Measurements from ENCODE around the gene ABHD17A. TPM values are rescaled to one million over a fixed set of nuclear protein-coding genes. Genes with fewer than 3 reads are reported as not detected.
"Not testable (repeated sequence)": the region's sequence is repeated elsewhere in the genome, so short reads cannot be mapped to it uniquely, and the experiment has no call there.

ABHD17A gene
- 100 to 1,000 TPM; 108 to 110 TPM for total RNA-seq

DNA sequence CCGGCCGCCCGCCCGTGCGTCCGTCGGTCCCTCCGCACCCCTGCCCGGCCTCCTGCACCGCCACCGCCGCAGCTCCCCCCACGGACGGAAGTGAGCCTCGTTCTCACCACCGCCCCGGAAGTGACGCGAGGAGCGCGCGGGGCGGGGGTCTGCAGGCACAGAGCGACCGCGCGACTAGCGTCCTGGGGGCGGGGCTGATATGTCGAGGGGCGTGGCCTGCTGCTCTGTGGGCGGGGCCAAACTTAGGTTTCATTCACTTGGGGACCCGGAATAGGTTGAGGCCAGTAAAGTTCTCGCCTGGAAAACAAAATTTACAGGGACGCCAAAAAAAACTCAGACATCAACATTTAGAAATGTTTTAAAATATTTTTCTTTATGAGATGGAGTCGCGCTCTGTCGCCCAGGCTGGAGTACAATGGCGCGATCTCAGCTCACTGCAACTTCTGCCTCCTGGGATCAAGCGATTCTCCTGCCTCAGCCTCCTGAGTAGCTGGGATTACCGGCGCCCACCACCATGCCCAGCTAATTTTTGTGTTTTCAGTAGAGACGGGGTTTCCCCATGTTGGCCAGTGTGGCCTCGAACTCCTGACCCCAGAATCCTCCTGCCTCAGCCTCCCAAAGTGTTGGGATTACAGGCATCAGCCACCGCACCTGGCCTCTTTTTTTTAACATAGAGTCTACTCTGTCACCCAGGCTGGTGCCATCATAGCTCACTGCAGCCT lies at the start of gene ABHD17A:
ABHD17A (minus strand) TSS at position 99 of the 722 bp plus-strand sequence. CDS start 3,930 bp downstream, outside the sequence.
- not testable (repeated sequence) for H3K9me3 Mint-ChIP-seq, H3K27me3 Mint-ChIP-seq
- ChIA-PET POLR2A (interaction anchor here (1.0 to 2.4 kb wide), 4 partner anchors 9 to 21 kb away, joined by 3 to 20 read pairs (median 4); partner anchors contain the start of genes ADAT3 and SCAMP4), CTCF (interaction anchor here (0.7 to 3.3 kb wide), 6 partner anchors 10 to 20 kb away, joined by 3 to 19 read pairs (median 5); no protein-coding TSS in a partner anchor)
- Mint-ChIP-seq H3K4me1 (ENCODE audit: low read depth) (peaks cover 26% of the 10 kb centered on the region), H3K36me3 (peaks cover 16% of the 10 kb centered on the region), H3K4me3 (peak within 1 kb of the TSS; percentile 95), H3K27ac (peak within 1 kb of the TSS; percentile 98)
- DNase-seq: peak; percentile 97
- intact Hi-C loops (cut with micrococcal nuclease): loop anchor here (1.0 kb wide), 2 partner anchors 12 to 20 kb away; partner anchors contain the start of genes ADAT3 and SCAMP4

DNA sequence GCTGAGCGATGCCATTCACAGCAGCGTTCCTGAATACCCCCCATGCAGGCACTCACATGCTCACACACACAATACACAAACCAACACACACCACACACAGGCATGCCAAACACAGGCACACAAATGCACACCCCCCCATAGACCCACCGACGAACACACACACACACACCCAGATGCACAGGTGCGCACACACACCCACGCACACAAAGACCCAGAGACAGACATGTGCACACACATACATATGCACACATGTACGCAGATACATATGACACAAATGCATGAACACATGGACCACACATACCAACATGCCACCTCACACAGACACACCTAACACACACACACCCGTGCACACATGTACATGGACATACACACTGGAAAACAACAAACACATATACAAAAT lies 48.6 kb upstream of the ABHD17A start:
- peaks cover 17% of the 10 kb centered on the region for H3K9me3 Mint-ChIP-seq
- ChIA-PET CTCF (no interaction called here), POLR2A (no interaction called here)
- no peak overlapping the region for H3K4me3 Mint-ChIP-seq
- peaks cover 11% of the 10 kb centered on the region for H3K4me1 Mint-ChIP-seq (ENCODE audit: low read depth)
- no peak overlapping the region for H3K27ac Mint-ChIP-seq
- peaks cover 4% of the 10 kb centered on the region for H3K36me3 Mint-ChIP-seq
- no peaks in the 10 kb centered on the region for H3K27me3 Mint-ChIP-seq
- DNase-seq: no peak
- intact Hi-C loops (cut with micrococcal nuclease): no loop called here

DNA sequence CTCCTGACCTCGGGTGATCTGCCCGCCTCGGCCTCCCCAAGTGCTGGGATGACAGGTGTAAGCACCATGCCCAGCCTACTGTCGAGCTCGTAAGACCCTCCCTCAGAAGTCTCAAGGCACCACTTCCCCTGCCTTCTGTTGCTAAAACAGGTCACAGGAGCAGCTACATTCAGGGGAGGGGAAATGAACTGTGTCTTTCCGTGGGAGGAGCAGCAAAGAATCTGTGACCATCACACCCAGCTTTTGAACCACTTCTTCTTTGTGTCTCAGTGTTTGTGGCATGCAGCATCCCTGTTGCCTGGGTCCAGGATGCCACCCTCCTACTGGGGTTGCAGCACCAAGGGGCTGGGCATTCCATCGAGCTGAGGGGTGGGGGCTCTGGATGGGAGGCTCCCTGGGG lies 47.9 kb upstream of the ABHD17A start:
- Mint-ChIP-seq H3K27ac (no peak overlapping the region), H3K4me1 (ENCODE audit: low read depth) (peaks cover 13% of the 10 kb centered on the region), H3K27me3 (no peaks in the 10 kb centered on the region), H3K9me3 (peaks cover 17% of the 10 kb centered on the region), H3K4me3 (no peak overlapping the region), H3K36me3 (peaks cover 4% of the 10 kb centered on the region)
- DNase-seq: no peak
- CTCF ChIA-PET: no interaction called here
- POLR2A ChIA-PET: no interaction called here
- intact Hi-C loops (cut with micrococcal nuclease): no loop called here

DNA sequence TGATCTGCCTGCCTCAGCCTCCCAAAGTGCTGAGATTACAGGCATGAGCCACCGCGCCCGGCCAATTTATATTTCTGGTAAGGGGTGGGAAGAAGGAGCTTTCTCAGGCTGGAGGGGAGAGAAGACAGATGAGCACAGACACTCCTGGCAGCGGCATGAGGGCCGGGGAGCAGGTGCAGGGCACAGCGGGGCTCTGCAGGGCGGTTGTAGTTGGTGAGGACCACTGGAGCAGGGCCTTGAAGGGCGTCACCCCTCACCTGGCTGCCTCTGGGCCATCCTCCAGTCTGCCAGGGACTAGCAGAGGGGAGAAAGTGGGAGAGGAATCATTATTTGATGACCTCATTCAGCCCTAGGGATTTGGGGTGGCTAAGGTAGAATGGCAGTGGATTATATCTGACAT lies 47.1 kb upstream of the ABHD17A start:
- intact Hi-C loops (cut with micrococcal nuclease): no loop called here

GRCh38 chr19:1931445-1931844 lies 46.1 kb upstream of the ABHD17A start:
- DNase-seq: no peak
- H3K27me3 Mint-ChIP-seq: no peaks in the 10 kb centered on the region
- H3K9me3 Mint-ChIP-seq: peaks cover 17% of the 10 kb centered on the region
- ChIA-PET POLR2A (no interaction called here), CTCF (interaction anchor here (1.1 kb wide), 2 partner anchors 26 to 33 kb away, joined by 3 read pairs; partner anchors contain the start of genes ADAT3 and SCAMP4)
- H3K27ac Mint-ChIP-seq: no peak overlapping the region
- intact Hi-C loops (cut with micrococcal nuclease): no loop called here
- no peak overlapping the region for H3K4me3 Mint-ChIP-seq
- H3K36me3 Mint-ChIP-seq: peaks cover 4% of the 10 kb centered on the region
- H3K4me1 Mint-ChIP-seq (ENCODE audit: low read depth): peaks cover 19% of the 10 kb centered on the region

More for the DNA sequence above, 47.1 kb upstream of the ABHD17A start:
- ChIA-PET POLR2A (no interaction called here), CTCF (interaction anchor here (1.1 kb wide), 1 partner anchor 27 kb away, joined by 3 read pairs; the partner anchor contains the start of genes ADAT3 and SCAMP4)
- H3K4me1 Mint-ChIP-seq (ENCODE audit: low read depth): peaks cover 19% of the 10 kb centered on the region
- no peak overlapping the region for H3K4me3 Mint-ChIP-seq
- H3K36me3 Mint-ChIP-seq: peaks cover 4% of the 10 kb centered on the region
- no peak for DNase-seq
- peaks cover 17% of the 10 kb centered on the region for H3K9me3 Mint-ChIP-seq
- H3K27me3 Mint-ChIP-seq: no peaks in the 10 kb centered on the region
- no peak overlapping the region for H3K27ac Mint-ChIP-seq

- Mint-ChIP-seq H3K36me3 (peaks cover 8% of the 10 kb centered on the region), H3K4me1 (ENCODE audit: low read depth) (peaks cover 16% of the 10 kb centered on the region), H3K27me3 (no peaks in the 10 kb centered on the region), H3K4me3 (peak overlapping the region; percentile 68), H3K9me3 (peaks cover 11% of the 10 kb centered on the region), H3K27ac (no peak overlapping the region)
- peak; percentile 84 for DNase-seq
- intact Hi-C loops (cut with micrococcal nuclease): loop anchor here (5.0 kb wide), 1 partner anchor 88 kb away; the partner anchor contains the start of gene BTBD2
- CTCF ChIA-PET: interaction anchor here (0.6 to 3.2 kb wide), 19 partner anchors 9 to 543 kb away, joined by 3 to 19 read pairs (median 4); partner anchors contain the start of genes ADAT3, AP3D1 and SCAMP4
- POLR2A ChIA-PET: interaction anchor here (1.2 kb wide), 1 partner anchor 33 kb away, joined by 4 read pairs; no protein-coding TSS in a partner anchor
These were observed 43.9 kb upstream of the ABHD17A start for GRCh38 chr19:1929021-1929742.

- Mint-ChIP-seq H3K4me1 (ENCODE audit: low read depth) (peaks cover 39% of the 10 kb centered on the region), H3K4me3 (no peak overlapping the region), H3K36me3 (peaks cover 7% of the 10 kb centered on the region), H3K27me3 (no peaks in the 10 kb centered on the region), H3K9me3 (no peaks in the 10 kb centered on the region), H3K27ac (no peak overlapping the region)
- intact Hi-C loops (cut with micrococcal nuclease): loop anchor here (5.0 kb wide), 1 partner anchor 92 kb away; the partner anchor contains the start of gene BTBD2
- no peak for DNase-seq
- ChIA-PET CTCF (no interaction called here), POLR2A (no interaction called here)
These were observed 40.2 kb upstream of the ABHD17A start for GRCh38 chr19:1925544-1925943.

GRCh38 chr19:1924320-1924961 lies 39.1 kb upstream of the ABHD17A start:
- H3K4me3 Mint-ChIP-seq: no peak overlapping the region
- H3K27me3 Mint-ChIP-seq: no peaks in the 10 kb centered on the region
- H3K4me1 Mint-ChIP-seq (ENCODE audit: low read depth): peaks cover 33% of the 10 kb centered on the region
- no peaks in the 10 kb centered on the region for H3K9me3 Mint-ChIP-seq
- POLR2A ChIA-PET: no interaction called here
- intact Hi-C loops (cut with micrococcal nuclease): no loop called here
- no peak for DNase-seq
- CTCF ChIA-PET: interaction anchor here (1.6 kb wide), 1 partner anchor 18 kb away, joined by 4 read pairs; no protein-coding TSS in a partner anchor
- H3K36me3 Mint-ChIP-seq: peaks cover 7% of the 10 kb centered on the region
- no peak overlapping the region for H3K27ac Mint-ChIP-seq

DNA sequence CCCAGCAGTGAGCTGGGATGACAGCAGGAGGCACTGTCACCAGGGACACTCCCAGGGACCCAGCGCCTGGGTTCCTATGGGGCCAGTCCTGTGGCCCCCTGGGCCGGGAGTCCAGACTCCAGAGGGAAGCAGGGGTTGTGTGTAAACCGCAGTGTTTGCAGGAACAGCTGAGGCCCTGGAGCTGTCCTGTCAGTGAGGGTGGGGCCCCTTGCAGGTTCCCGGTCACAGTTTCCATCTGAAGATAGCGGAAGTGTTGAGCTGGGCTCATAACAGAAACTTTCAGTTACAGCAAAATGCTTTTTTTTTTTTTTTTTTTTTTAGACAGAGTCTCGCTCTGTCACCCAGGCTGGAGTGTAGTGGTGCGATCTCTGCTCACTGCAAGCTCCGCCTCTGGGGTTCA lies 38.0 kb upstream of the ABHD17A start:
- Mint-ChIP-seq H3K27ac (peak overlapping the region; percentile 76), H3K4me3 (no peak overlapping the region), H3K36me3 (peaks cover 10% of the 10 kb centered on the region), H3K9me3 (no peaks in the 10 kb centered on the region), H3K27me3 (no peaks in the 10 kb centered on the region), H3K4me1 (ENCODE audit: low read depth) (peaks cover 28% of the 10 kb centered on the region)
- peak; percentile 83 for DNase-seq
- ChIA-PET CTCF (interaction anchor here (0.5 to 1.6 kb wide), 9 partner anchors 14 to 147 kb away, joined by 3 to 5 read pairs (median 4); partner anchors contain the start of genes ADAT3 and SCAMP4), POLR2A (no interaction called here)
- intact Hi-C loops (cut with micrococcal nuclease): no loop called here

DNA sequence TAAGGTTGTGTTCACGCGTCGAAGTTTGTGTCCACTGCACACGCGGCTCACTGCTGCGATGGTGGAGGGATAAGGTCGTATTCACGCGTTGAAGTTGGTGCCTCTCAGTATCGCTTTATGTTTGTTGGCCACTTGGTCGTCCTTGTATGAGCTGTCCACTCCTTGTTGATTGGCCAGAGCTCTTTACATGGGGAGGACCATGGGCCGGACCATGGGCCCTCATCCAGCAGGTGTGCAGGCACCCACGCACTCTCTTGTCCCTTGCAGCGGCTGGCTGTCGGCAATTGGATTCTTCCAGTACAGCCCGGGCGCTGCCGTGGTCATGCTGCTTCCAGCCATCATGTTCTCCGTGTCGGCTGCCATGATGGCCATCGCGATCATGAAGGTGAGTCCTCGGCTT lies 37.5 kb upstream of the ABHD17A start:
- POLR2A ChIA-PET: no interaction called here
- no peak for DNase-seq
- H3K4me1 Mint-ChIP-seq (ENCODE audit: low read depth): peaks cover 26% of the 10 kb centered on the region
- no peaks in the 10 kb centered on the region for H3K27me3 Mint-ChIP-seq
- peaks cover 10% of the 10 kb centered on the region for H3K36me3 Mint-ChIP-seq
- no peak overlapping the region for H3K4me3 Mint-ChIP-seq
- CTCF ChIA-PET: interaction anchor here (0.7 to 1.6 kb wide), 8 partner anchors 14 to 147 kb away, joined by 3 to 5 read pairs (median 4); no protein-coding TSS in a partner anchor
- H3K27ac Mint-ChIP-seq: peak overlapping the region; percentile 76
- H3K9me3 Mint-ChIP-seq: no peaks in the 10 kb centered on the region
- intact Hi-C loops (cut with micrococcal nuclease): no loop called here

DNA sequence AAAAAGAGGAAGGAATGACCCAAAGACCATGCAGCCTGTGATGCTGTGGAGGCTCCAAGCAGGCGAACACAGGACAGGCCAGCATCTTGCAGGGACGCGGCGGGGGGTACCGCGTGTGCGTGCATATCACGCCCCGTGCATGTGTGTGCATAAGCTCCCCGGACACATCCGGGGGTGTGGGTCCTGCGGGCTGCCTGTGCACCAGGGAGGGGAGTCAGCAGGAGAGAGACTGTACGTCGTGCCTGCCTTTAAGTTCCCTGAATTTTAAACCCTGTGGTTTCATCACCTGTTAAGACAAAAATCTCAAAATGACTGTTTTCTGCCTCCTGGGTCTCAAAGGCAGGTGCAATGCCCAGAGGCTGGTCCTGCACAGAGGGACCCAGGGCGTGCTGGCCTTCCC lies 36.5 kb upstream of the ABHD17A start:
- no peaks in the 10 kb centered on the region for H3K27me3 Mint-ChIP-seq
- H3K27ac Mint-ChIP-seq: no peak overlapping the region
- no peak overlapping the region for H3K4me3 Mint-ChIP-seq
- ChIA-PET POLR2A (no interaction called here), CTCF (interaction anchor here (1.4 kb wide), 1 partner anchor 84 kb away, joined by 3 read pairs; no protein-coding TSS in a partner anchor)
- H3K36me3 Mint-ChIP-seq: peaks cover 10% of the 10 kb centered on the region
- DNase-seq: peak; percentile 38
- no peaks in the 10 kb centered on the region for H3K9me3 Mint-ChIP-seq
- intact Hi-C loops (cut with micrococcal nuclease): no loop called here
- H3K4me1 Mint-ChIP-seq (ENCODE audit: low read depth): peaks cover 23% of the 10 kb centered on the region
